ENCODE results near the gene MCM7.

DNA sequence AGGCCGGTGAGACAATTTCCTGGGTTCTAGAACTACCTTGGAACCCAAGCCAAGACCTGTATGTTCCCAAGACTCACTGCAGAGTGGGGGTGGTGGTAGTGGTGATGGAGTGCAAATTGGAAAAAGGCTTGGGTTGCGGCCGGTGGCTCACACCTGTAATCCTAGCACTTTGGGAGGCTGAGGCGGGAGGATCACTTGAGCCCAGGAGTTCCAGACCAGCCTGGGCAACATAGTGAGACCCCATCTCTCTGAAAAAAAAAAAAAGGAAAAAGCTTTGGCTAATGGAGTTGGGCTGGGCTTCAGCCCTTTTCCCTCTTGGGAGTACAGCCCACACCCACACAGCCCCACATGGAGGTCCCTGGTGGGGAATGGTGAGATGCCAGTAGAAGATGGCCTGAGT, 4.3 kb upstream of the MCM7 start:
- no peak for TF ChIP-seq EZH2 (IDR thresholded peaks at IDR 0.05; ENCODE audit: insufficient read depth, poor library complexity, severe bottlenecking)
- TF ChIP-seq EZH2phosphoT487 (IDR thresholded peaks at IDR 0.05; ENCODE audit: insufficient read depth, low read depth) = no peak

Measured in GM23248 (cell line).